GM12878 (cell line): ENCODE measurements around the gene MAPKAP1. TPM values are rescaled to one million over a fixed set of nuclear protein-coding genes. Genes with fewer than 3 reads are reported as not detected.

Experiments
- BHLHE40 ChIP-seq, 2 experiments: fragments of 450-650 bp in 1 of 2; IDR thresholded peaks; 2 replicates each; pipeline ENCODE4 v1.6.1; 2011 to 2017; ENCODE audit warnings: low read depth in 2 of 2, borderline replicate concordance in 1 of 2, improper control_type of control experiment in 1 of 2, low read length in 1 of 2, mild to moderate bottlenecking in 1 of 2
- CUX1 ChIP-seq: IDR thresholded peaks from 2 replicates; pipeline ENCODE4 v1.6.1; 2012; ENCODE audit warnings: improper control_type of control experiment, low read depth, low read length; ENCODE audit not compliant: insufficient replicate concordance
- ETV6 ChIP-seq, 2 experiments: fragments of 450-650 bp in 1 of 2; IDR thresholded peaks in 1 of 2; conservative IDR thresholded peaks in 1 of 2; 2 replicates each; pipeline ENCODE4 v1.6.1; 2014; ENCODE audit warnings: antibody characterized with exemption in 1 of 2, borderline replicate concordance in 1 of 2, low read depth in 1 of 2, mild to moderate bottlenecking in 1 of 2, moderate library complexity in 1 of 2
- FOXK2 ChIP-seq: fragments of 450-650 bp; IDR thresholded peaks from 2 replicates; pipeline ENCODE4 v1.6.1; 2017; ENCODE audit warnings: mild to moderate bottlenecking, moderate library complexity
- PBX3 ChIP-seq: IDR thresholded peaks from 2 replicates; pipeline ENCODE4 v1.6.1; 2011; ENCODE audit warnings: mild to moderate bottlenecking, low read depth, low read length, moderate library complexity; ENCODE audit not compliant: insufficient replicate concordance
- POU2F2 ChIP-seq: IDR thresholded peaks from 3 replicates; pipeline ENCODE4 v1.6.1; 2011; ENCODE audit warnings: low read depth, mild to moderate bottlenecking, low read length, borderline replicate concordance
- RAD51 ChIP-seq: fragments of 450-650 bp; IDR thresholded peaks from 2 replicates; pipeline ENCODE4 v1.6.1; 2016; ENCODE audit warnings: moderate library complexity, mild to moderate bottlenecking, inconsistent platforms
- TCF3 ChIP-seq: IDR thresholded peaks from 2 replicates; pipeline ENCODE4 v1.6.1; 2012; ENCODE audit warnings: low read depth, mild to moderate bottlenecking, low read length, borderline replicate concordance; ENCODE audit not compliant: insufficient read depth
- polyA plus RNA-seq, 11 experiments: library from polyadenylated mRNA; depleted of rRNA in 4 of 11; unstranded in 6 of 11; stranded (reverse) in 5 of 11; fragments of >200 nt; fragmentation: Nextera tagmentation in 4 of 11; fragmentation: Illumina TruSeq in 1 of 11; extraction: Ambion mirVana in 4 of 11; extraction: Trizol in 1 of 11; gene quantifications; 1 replicate in 1 of 11; 2 replicates in 10 of 11; pipeline versions ENCODE4 v1.2.1 to v1.2.3, GENCODE V29; 2011 to 2016; ENCODE audit warnings: inconsistent platforms in 2 of 11, missing spikeins in 2 of 11, low read depth in 1 of 11
- total RNA-seq, 4 experiments: library from RNA; depleted of rRNA in 3 of 4; stranded (reverse); fragments of >200 nt in 3 of 4; fragmentation: Illumina TruSeq in 1 of 4; extraction: Trizol in 1 of 4; gene quantifications; 2 replicates each; pipeline versions ENCODE4 v1.2.1 to v1.2.3, GENCODE V29; 2013 to 2021

MAPKAP1 gene
- total and polyA plus RNA-seq, 10 of the 15 experiments (the other 5 are each of a cell fraction or from before 2014, with no cell fraction given): 5.1 to 188 (median 105) TPM

- TF ChIP-seq CUX1: no peak
- TF ChIP-seq BHLHE40 (IDR thresholded peaks at IDR 0.05; ENCODE audit: borderline replicate concordance in 1 of 2, low read depth in 2 of 2, low read length in 1 of 2): no peak
- TF ChIP-seq PBX3: no peak
- TF ChIP-seq TCF3: no peak
- no peak for TF ChIP-seq FOXK2
- TF ChIP-seq RAD51: no peak
- no peak for TF ChIP-seq ETV6 (conservative IDR thresholded peaks at IDR 0.05 in 1 of 2, IDR thresholded peaks at IDR 0.05 in 1 of 2; ENCODE audit: borderline replicate concordance in 1 of 2, low read depth in 1 of 2)
- no peak for TF ChIP-seq POU2F2
- TF ChIP-seq, all 136 proteins: peak for 0
Observed at GRCh38 chr9:125460883-125461635, 245.9 kb downstream of the MAPKAP1 start (continued).
